AG04449 (cell line): ENCODE results near the gene ELOVL6.
"Not testable (repeated sequence)": the region's sequence is repeated elsewhere in the genome, so short reads cannot be mapped to it uniquely, and the experiment has no call there.

Experiments
- CTCF ChIA-PET: fragments of 350-600 bp; formaldehyde crosslinking; extraction: SDS; loops from one replicate; lab custom pipeline; 2021; ENCODE audit warnings: antibody characterized with exemption; lab: Yijun Ruan, JAX
- POLR2A ChIA-PET: fragments of 400-600, 350-600 bp; formaldehyde crosslinking; extraction: SDS; loops from one replicate; lab custom pipeline; 2020; ENCODE audit warnings: antibody characterized with exemption, inconsistent platforms; lab: Yijun Ruan, JAX
- DNase-seq: peaks from one replicate; pipeline ENCODE4 v3.0.0-alpha.2; 2010; ENCODE audit warnings: low read depth, low spot score
- H3K4me3 ChIP-seq: 2 replicates; pipeline ENCODE4 v1.5.1; 2011; ENCODE audit warnings: low read depth, mild to moderate bottlenecking, control low read depth, low read length
- CTCF ChIP-seq: IDR thresholded peaks from one replicate; pipeline ENCODE4 v1.5.1; 2011; ENCODE audit warnings: mild to moderate bottlenecking, moderate library complexity, low read length, control low read depth, inconsistent platforms; ENCODE audit not compliant: insufficient read depth; ENCODE audit errors: missing control alignments

Gene ELOVL6

GRCh38 chr4:110231869-110232268 is 33.5 kb upstream of the ELOVL6 start:
- DNase-seq: no peak
- no peak for TF ChIP-seq CTCF
- H3K4me3 ChIP-seq: no peak overlapping the region
- ChIA-PET POLR2A (no interaction called here), CTCF (no interaction called here)

- ChIA-PET CTCF (no interaction called here), POLR2A (no interaction called here)
- no peak overlapping the region for H3K4me3 ChIP-seq
- no peak for DNase-seq
- no peak for TF ChIP-seq CTCF
Observed at GRCh38 chr4:110229266-110229665, 30.9 kb upstream of the ELOVL6 start.

GRCh38 chr4:110224812-110225211 is 26.4 kb upstream of the ELOVL6 start:
- no peak overlapping the region for H3K4me3 ChIP-seq
- ChIA-PET CTCF (interaction anchor here (1.0 to 2.7 kb wide), 7 partner anchors 10 to 291 kb away, joined by 3 to 11 read pairs (median 4); no protein-coding TSS in a partner anchor), POLR2A (interaction anchor here (0.5 kb wide), 1 partner anchor 12 kb away, joined by 3 read pairs; no protein-coding TSS in a partner anchor)
- DNase-seq: peak; percentile 12
- TF ChIP-seq CTCF: no peak

- no peak for TF ChIP-seq CTCF
- no peak overlapping the region for H3K4me3 ChIP-seq
- ChIA-PET POLR2A (interaction anchor here (0.5 kb wide), 1 partner anchor 11 kb away, joined by 3 read pairs; no protein-coding TSS in a partner anchor), CTCF (interaction anchor here (1.0 to 2.7 kb wide), 7 partner anchors 9 to 292 kb away, joined by 3 to 11 read pairs (median 4); no protein-coding TSS in a partner anchor)
- no peak for DNase-seq
Observed at GRCh38 chr4:110224142-110224541, 25.7 kb upstream of the ELOVL6 start.

- POLR2A ChIA-PET, CTCF ChIA-PET, DNase-seq, H3K4me3 ChIP-seq: not testable (repeated sequence)
Observed at GRCh38 chr4:110218935-110219334, 20.5 kb upstream of the ELOVL6 start.

GRCh38 chr4:110217181-110217580 is 18.8 kb upstream of the ELOVL6 start:
- H3K4me3 ChIP-seq, POLR2A ChIA-PET: not testable (repeated sequence)
- CTCF ChIA-PET: interaction anchor here (1.1 to 1.6 kb wide), 2 partner anchors 12 to 211 kb away, joined by 4 to 6 read pairs; no protein-coding TSS in a partner anchor

GRCh38 chr4:110216129-110216528 is 17.7 kb upstream of the ELOVL6 start:
- TF ChIP-seq CTCF: no peak
- no peak overlapping the region for H3K4me3 ChIP-seq
- CTCF ChIA-PET: interaction anchor here (2.5 kb wide), 1 partner anchor 166 kb away, joined by 11 read pairs; no protein-coding TSS in a partner anchor
- POLR2A ChIA-PET: no interaction called here
- no peak for DNase-seq

More at GRCh38 chr4:110217181-110217580, 18.8 kb upstream of the ELOVL6 start:
- DNase-seq: not testable (repeated sequence)
